H9 (cell line): ENCODE data around the gene HORMAD1. TPM values are rescaled to one million over a fixed set of nuclear protein-coding genes. Genes with fewer than 3 reads are reported as not detected.

Experiments used
- DNase-seq: peaks from one replicate; pipeline ENCODE4 v3.0.0-alpha.2; 2017
- H2AFZ ChIP-seq: one replicate; pipeline ENCODE4 v1.6.1; 2013; ENCODE audit warnings: mild to moderate bottlenecking, low read length, control low read depth, moderate library complexity
- H2AK5ac ChIP-seq: 2 replicates; pipeline ENCODE4 v1.6.1; 2013; ENCODE audit warnings: low read length, control low read depth, mixed read lengths; ENCODE audit not compliant: insufficient read length
- H2BK120ac ChIP-seq: one replicate; pipeline ENCODE4 v1.6.1; 2013; ENCODE audit warnings: low read depth, mild to moderate bottlenecking, low read length, control low read depth, inconsistent platforms; ENCODE audit not compliant: poor library complexity, severe bottlenecking
- H2BK12ac ChIP-seq: 2 replicates; pipeline ENCODE4 v1.6.1; 2013; ENCODE audit warnings: low read length, control low read depth, mixed read lengths, low read depth; ENCODE audit not compliant: insufficient read length
- H2BK15ac ChIP-seq: 2 replicates; pipeline ENCODE4 v1.6.1; 2013; ENCODE audit warnings: low read depth, low read length, control low read depth
- H2BK20ac ChIP-seq: one replicate; pipeline ENCODE4 v1.6.1; 2013; ENCODE audit warnings: low read depth, mild to moderate bottlenecking, low read length, control low read depth, inconsistent platforms; ENCODE audit not compliant: poor library complexity, severe bottlenecking
- H2BK5ac ChIP-seq: 2 replicates; pipeline ENCODE4 v1.6.1; 2013; ENCODE audit warnings: low read length, control low read depth, mixed read lengths; ENCODE audit not compliant: insufficient read length
- H3K14ac ChIP-seq: 2 replicates; pipeline ENCODE4 v1.6.1; 2013; ENCODE audit warnings: low read length, control low read depth; ENCODE audit not compliant: insufficient read depth
- H3K18ac ChIP-seq: 2 replicates; pipeline ENCODE4 v1.6.1; 2013; ENCODE audit warnings: low read depth, mild to moderate bottlenecking, mixed read lengths, low read length, control low read depth; ENCODE audit not compliant: insufficient read length
- H3K23ac ChIP-seq: 2 replicates; pipeline ENCODE4 v1.6.1; 2013; ENCODE audit warnings: low read length, control low read depth, mixed read lengths, low read depth; ENCODE audit not compliant: insufficient read length
- H3K23me2 ChIP-seq: 2 replicates; pipeline ENCODE4 v1.6.1; 2013; ENCODE audit warnings: low read depth, mild to moderate bottlenecking, mixed read lengths, low read length, control low read depth; ENCODE audit not compliant: insufficient read length, poor library complexity, severe bottlenecking
- H3K27ac ChIP-seq: 2 replicates; pipeline ENCODE4 v1.5.1; 2013; ENCODE audit warnings: low read length, control low read depth, mixed read lengths, low read depth; ENCODE audit not compliant: insufficient read length
- H3K27me3 ChIP-seq: 2 replicates; pipeline ENCODE4 v1.6.1; 2013; ENCODE audit warnings: low read length, control low read depth, inconsistent platforms; ENCODE audit not compliant: insufficient read depth
- H3K4ac ChIP-seq: 2 replicates; pipeline ENCODE4 v1.6.1; 2013; ENCODE audit warnings: low read depth, mild to moderate bottlenecking, control low read depth, inconsistent platforms, low read length, moderate library complexity
- H3K4me1 ChIP-seq: 2 replicates; pipeline ENCODE4 v1.6.1; 2013; ENCODE audit warnings: low read length, control low read depth, inconsistent platforms; ENCODE audit not compliant: insufficient read depth
- H3K4me2 ChIP-seq: 2 replicates; pipeline ENCODE4 v1.6.1; 2013; ENCODE audit warnings: low read length, control low read depth, mixed read lengths; ENCODE audit not compliant: insufficient read length, insufficient read depth
- H3K56ac ChIP-seq: 2 replicates; pipeline ENCODE4 v1.6.1; 2013; ENCODE audit warnings: low read depth, mild to moderate bottlenecking, mixed read lengths, low read length, control low read depth; ENCODE audit not compliant: insufficient read length
- H3K79me1 ChIP-seq: 2 replicates; pipeline ENCODE4 v1.6.1; 2013; ENCODE audit warnings: low read depth, mild to moderate bottlenecking, moderate library complexity, low read length, control low read depth, inconsistent platforms; ENCODE audit not compliant: insufficient read depth, poor library complexity, severe bottlenecking
- H3K79me2 ChIP-seq: 2 replicates; pipeline ENCODE4 v1.6.1; 2013; ENCODE audit warnings: low read length, control low read depth, inconsistent platforms; ENCODE audit not compliant: insufficient read depth
- H3K9ac ChIP-seq: 2 replicates; pipeline ENCODE4 v1.6.1; 2013; ENCODE audit warnings: low read length, control low read depth, mixed read lengths; ENCODE audit not compliant: insufficient read length; ENCODE audit errors: extremely low read depth
- H3K9me3 ChIP-seq: one replicate; pipeline ENCODE4 v1.6.1; 2013; ENCODE audit warnings: low read depth, low read length, inconsistent platforms; ENCODE audit not compliant: control insufficient read depth
- H3T11ph ChIP-seq: one replicate; pipeline ENCODE4 v1.6.1; 2013; ENCODE audit warnings: mild to moderate bottlenecking, low read length, control low read depth, inconsistent platforms
- H4K20me1 ChIP-seq: one replicate; pipeline ENCODE4 v1.6.1; 2013; ENCODE audit not compliant: control insufficient read depth, insufficient read length, insufficient read depth
- H4K5ac ChIP-seq: 2 replicates; pipeline ENCODE4 v1.6.1; 2013; ENCODE audit warnings: low read depth, mild to moderate bottlenecking, mixed read lengths, low read length, control low read depth; ENCODE audit not compliant: insufficient read length
- H4K8ac ChIP-seq: replicated peaks from 2 replicates; pipeline ENCODE4 v1.6.1; 2013; ENCODE audit warnings: low read length, control low read depth, mixed read lengths, low read depth; ENCODE audit not compliant: insufficient read length
- H4K91ac ChIP-seq: 2 replicates; pipeline ENCODE4 v1.6.1; 2013; ENCODE audit warnings: low read depth, mild to moderate bottlenecking, moderate library complexity, mixed read lengths, low read length, control low read depth; ENCODE audit not compliant: insufficient read length
- H3K27ac Mint-ChIP-seq, 3 experiments: 2 replicates in 2 of 3; 3 replicates in 1 of 3; pipeline ENCODE4 v1.8.0; 2020 to 2021; ENCODE audit warnings: mixed read lengths in 3 of 3, mild to moderate bottlenecking in 1 of 3, moderate library complexity in 1 of 3
- H3K27me3 Mint-ChIP-seq: 2 replicates; pipeline ENCODE4 v1.8.0; 2021; ENCODE audit warnings: low read depth, mild to moderate bottlenecking, moderate library complexity, mixed read lengths
- H3K36me3 Mint-ChIP-seq, 3 experiments: 2 replicates in 2 of 3; 3 replicates in 1 of 3; pipeline ENCODE4 v1.8.0; 2020 to 2021; ENCODE audit warnings: low read depth in 3 of 3, mixed read lengths in 3 of 3; ENCODE audit not compliant: insufficient read depth in 1 of 3
- H3K4me1 Mint-ChIP-seq, 2 experiments: 2 replicates each; pipeline ENCODE4 v1.8.0; 2020; ENCODE audit warnings: mixed read lengths in 2 of 2
- H3K4me3 Mint-ChIP-seq, 2 experiments: 2 replicates in 1 of 2; 3 replicates in 1 of 2; pipeline ENCODE4 v1.8.0; 2020 to 2021; ENCODE audit warnings: mild to moderate bottlenecking in 2 of 2, mixed read lengths in 2 of 2, moderate library complexity in 1 of 2
- H3K9me3 Mint-ChIP-seq, 2 experiments: 2 replicates in 1 of 2; 3 replicates in 1 of 2; pipeline ENCODE4 v1.8.0; 2020; ENCODE audit warnings: mild to moderate bottlenecking in 2 of 2, mixed read lengths in 2 of 2, moderate library complexity in 1 of 2
- CTCF ChIP-seq: fragments of 200-600 bp; sonication (generic); conservative IDR thresholded peaks from 3 replicates; pipeline ENCODE4 v1.8.0; 2021; ENCODE audit warnings: antibody characterized with exemption, mild to moderate bottlenecking
- WGBS: extraction: QIAGEN DNeasy Blood & Tissue Kit; methylation state at CpG from one replicate; pipeline ENCODE4 v1.1.7; 2013; ENCODE audit warnings: missing lambda C conversion rate, low lambda C conversion rate, mixed read lengths; ENCODE audit not compliant: insufficient read length; ENCODE audit errors: extremely low coverage; 5-methylcytosine and 5-hydroxymethylcytosine counted together
- total RNA-seq: library from RNA; stranded (reverse); gene quantifications from 2 replicates; pipeline ENCODE4 v1.2.1, GENCODE V29; 2021

HORMAD1 gene
- total RNA-seq, 1 experiment from 2014 or later, result not detected

- no peaks in the 10 kb centered on the region for H4K20me1 ChIP-seq
- Mint-ChIP-seq H3K27me3 (no peaks in the 10 kb centered on the region), H3K36me3 (peaks cover 17 to 39% (median 35%) of the 10 kb centered on the region in 3 experiments; a peak in 6 of 7 replicates), H3K4me3 (peak overlapping the region; percentile 18 to 67; a peak in 4 of 5 replicates), H3K4me1 (peaks cover 11% of the 10 kb centered on the region in 2 experiments), H3K27ac (no peak overlapping the region), H3K9me3 (no peaks in the 10 kb centered on the region)
- no peak overlapping the region for H3K14ac ChIP-seq
- no CpG with 5 or more reads among the region's 4 CpGs for WGBS
- H3K4ac ChIP-seq, result no peak overlapping the region
- no peaks in the 10 kb centered on the region for H3K79me1 ChIP-seq
- no peak for DNase-seq
- H2BK15ac ChIP-seq, result no peak overlapping the region
- H3K9me3 ChIP-seq, result no peaks in the 10 kb centered on the region
- H4K8ac ChIP-seq, result no peak overlapping the region
- H2BK120ac ChIP-seq, result no peak overlapping the region
- no peak overlapping the region for H3K18ac ChIP-seq
- peak overlapping the region; percentile 32 for H3K4me2 ChIP-seq
- no peaks in the 10 kb centered on the region for H3K27me3 ChIP-seq
- no peak overlapping the region for H3K23ac ChIP-seq
- no peak overlapping the region for H2AK5ac ChIP-seq
- H3K4me1 ChIP-seq, result no peaks in the 10 kb centered on the region
- no peak overlapping the region for H3K9ac ChIP-seq
- H4K5ac ChIP-seq, result no peak overlapping the region
- H2BK20ac ChIP-seq, result no peak overlapping the region
- H3T11ph ChIP-seq, result no peak overlapping the region
- no peak overlapping the region for H4K91ac ChIP-seq
- no peak overlapping the region for H2BK12ac ChIP-seq
- H3K27ac ChIP-seq, result no peak overlapping the region
- H3K56ac ChIP-seq, result no peak overlapping the region
- no peak overlapping the region for H2BK5ac ChIP-seq
- no peak overlapping the region for H2AFZ ChIP-seq
- no peak for TF ChIP-seq CTCF
- H3K79me2 ChIP-seq, result peaks cover 2% of the 10 kb centered on the region; the same call in 1 of the 2 replicates
- peaks cover 4% of the 10 kb centered on the region for H3K23me2 ChIP-seq
These were observed 25.1 kb downstream of the HORMAD1 start for GRCh38 chr1:150695561-150695960.
